Measurements from ENCODE around the gene FAM149A.

DNA sequence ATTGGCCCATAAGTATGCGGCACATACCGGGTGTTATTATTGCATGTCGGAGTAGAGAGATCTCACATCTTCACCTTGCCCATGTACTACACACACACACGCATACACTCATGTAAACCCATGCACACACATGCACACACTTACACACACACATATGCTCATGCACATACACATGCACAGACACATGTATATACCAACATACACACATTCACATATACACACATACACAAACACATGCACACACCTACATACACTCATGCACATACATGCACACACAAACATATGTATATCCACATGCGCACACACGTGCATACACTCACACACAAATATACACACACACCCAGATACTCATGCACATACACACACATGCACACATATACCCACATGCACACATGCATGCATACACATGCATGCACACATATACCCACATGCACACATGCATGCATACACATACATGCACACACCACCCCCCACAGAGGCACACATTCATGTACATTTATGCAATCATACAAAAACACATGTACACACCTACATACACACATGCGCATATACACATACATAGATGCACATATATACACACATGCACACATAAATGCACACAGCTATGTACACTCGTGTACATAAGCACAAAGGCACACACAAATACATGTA is 98.1 kb downstream of the FAM149A start:
- TF ChIP-seq CTCF (IDR thresholded peaks at IDR 0.05; ENCODE audit: low read depth, low read length) (no peak), POLR2A (IDR thresholded peaks at IDR 0.05; ENCODE audit: extremely low read depth, insufficient read length) (no peak)
